H9 (cell line): ENCODE data around the gene TACC2. TPM values are rescaled to one million over a fixed set of nuclear protein-coding genes. Genes with fewer than 3 reads are reported as not detected.

Source experiments
- DNase-seq: peaks from one replicate; pipeline ENCODE4 v3.0.0-alpha.2; 2017
- H2AFZ ChIP-seq: one replicate; pipeline ENCODE4 v1.6.1; 2013; ENCODE audit warnings: mild to moderate bottlenecking, low read length, control low read depth, moderate library complexity
- H2AK5ac ChIP-seq: 2 replicates; pipeline ENCODE4 v1.6.1; 2013; ENCODE audit warnings: low read length, control low read depth, mixed read lengths; ENCODE audit not compliant: insufficient read length
- H2BK120ac ChIP-seq: one replicate; pipeline ENCODE4 v1.6.1; 2013; ENCODE audit warnings: low read depth, mild to moderate bottlenecking, low read length, control low read depth, inconsistent platforms; ENCODE audit not compliant: poor library complexity, severe bottlenecking
- H2BK12ac ChIP-seq: 2 replicates; pipeline ENCODE4 v1.6.1; 2013; ENCODE audit warnings: low read length, control low read depth, mixed read lengths, low read depth; ENCODE audit not compliant: insufficient read length
- H2BK15ac ChIP-seq: 2 replicates; pipeline ENCODE4 v1.6.1; 2013; ENCODE audit warnings: low read depth, low read length, control low read depth
- H2BK20ac ChIP-seq: one replicate; pipeline ENCODE4 v1.6.1; 2013; ENCODE audit warnings: low read depth, mild to moderate bottlenecking, low read length, control low read depth, inconsistent platforms; ENCODE audit not compliant: poor library complexity, severe bottlenecking
- H2BK5ac ChIP-seq: 2 replicates; pipeline ENCODE4 v1.6.1; 2013; ENCODE audit warnings: low read length, control low read depth, mixed read lengths; ENCODE audit not compliant: insufficient read length
- H3K14ac ChIP-seq: 2 replicates; pipeline ENCODE4 v1.6.1; 2013; ENCODE audit warnings: low read length, control low read depth; ENCODE audit not compliant: insufficient read depth
- H3K18ac ChIP-seq: 2 replicates; pipeline ENCODE4 v1.6.1; 2013; ENCODE audit warnings: low read depth, mild to moderate bottlenecking, mixed read lengths, low read length, control low read depth; ENCODE audit not compliant: insufficient read length
- H3K23ac ChIP-seq: 2 replicates; pipeline ENCODE4 v1.6.1; 2013; ENCODE audit warnings: low read length, control low read depth, mixed read lengths, low read depth; ENCODE audit not compliant: insufficient read length
- H3K23me2 ChIP-seq: 2 replicates; pipeline ENCODE4 v1.6.1; 2013; ENCODE audit warnings: low read depth, mild to moderate bottlenecking, mixed read lengths, low read length, control low read depth; ENCODE audit not compliant: insufficient read length, poor library complexity, severe bottlenecking
- H3K27ac ChIP-seq: 2 replicates; pipeline ENCODE4 v1.5.1; 2013; ENCODE audit warnings: low read length, control low read depth, mixed read lengths, low read depth; ENCODE audit not compliant: insufficient read length
- H3K27me3 ChIP-seq: 2 replicates; pipeline ENCODE4 v1.6.1; 2013; ENCODE audit warnings: low read length, control low read depth, inconsistent platforms; ENCODE audit not compliant: insufficient read depth
- H3K4ac ChIP-seq: 2 replicates; pipeline ENCODE4 v1.6.1; 2013; ENCODE audit warnings: low read depth, mild to moderate bottlenecking, control low read depth, inconsistent platforms, low read length, moderate library complexity
- H3K4me1 ChIP-seq: 2 replicates; pipeline ENCODE4 v1.6.1; 2013; ENCODE audit warnings: low read length, control low read depth, inconsistent platforms; ENCODE audit not compliant: insufficient read depth
- H3K4me2 ChIP-seq: 2 replicates; pipeline ENCODE4 v1.6.1; 2013; ENCODE audit warnings: low read length, control low read depth, mixed read lengths; ENCODE audit not compliant: insufficient read length, insufficient read depth
- H3K56ac ChIP-seq: 2 replicates; pipeline ENCODE4 v1.6.1; 2013; ENCODE audit warnings: low read depth, mild to moderate bottlenecking, mixed read lengths, low read length, control low read depth; ENCODE audit not compliant: insufficient read length
- H3K79me1 ChIP-seq: 2 replicates; pipeline ENCODE4 v1.6.1; 2013; ENCODE audit warnings: low read depth, mild to moderate bottlenecking, moderate library complexity, low read length, control low read depth, inconsistent platforms; ENCODE audit not compliant: insufficient read depth, poor library complexity, severe bottlenecking
- H3K79me2 ChIP-seq: 2 replicates; pipeline ENCODE4 v1.6.1; 2013; ENCODE audit warnings: low read length, control low read depth, inconsistent platforms; ENCODE audit not compliant: insufficient read depth
- H3K9ac ChIP-seq: 2 replicates; pipeline ENCODE4 v1.6.1; 2013; ENCODE audit warnings: low read length, control low read depth, mixed read lengths; ENCODE audit not compliant: insufficient read length; ENCODE audit errors: extremely low read depth
- H3K9me3 ChIP-seq: one replicate; pipeline ENCODE4 v1.6.1; 2013; ENCODE audit warnings: low read depth, low read length, inconsistent platforms; ENCODE audit not compliant: control insufficient read depth
- H3T11ph ChIP-seq: one replicate; pipeline ENCODE4 v1.6.1; 2013; ENCODE audit warnings: mild to moderate bottlenecking, low read length, control low read depth, inconsistent platforms
- H4K20me1 ChIP-seq: one replicate; pipeline ENCODE4 v1.6.1; 2013; ENCODE audit not compliant: control insufficient read depth, insufficient read length, insufficient read depth
- H4K5ac ChIP-seq: 2 replicates; pipeline ENCODE4 v1.6.1; 2013; ENCODE audit warnings: low read depth, mild to moderate bottlenecking, mixed read lengths, low read length, control low read depth; ENCODE audit not compliant: insufficient read length
- H4K8ac ChIP-seq: replicated peaks from 2 replicates; pipeline ENCODE4 v1.6.1; 2013; ENCODE audit warnings: low read length, control low read depth, mixed read lengths, low read depth; ENCODE audit not compliant: insufficient read length
- H4K91ac ChIP-seq: 2 replicates; pipeline ENCODE4 v1.6.1; 2013; ENCODE audit warnings: low read depth, mild to moderate bottlenecking, moderate library complexity, mixed read lengths, low read length, control low read depth; ENCODE audit not compliant: insufficient read length
- H3K27ac Mint-ChIP-seq, 3 experiments: 2 replicates in 2 of 3; 3 replicates in 1 of 3; pipeline ENCODE4 v1.8.0; 2020 to 2021; ENCODE audit warnings: mixed read lengths in 3 of 3, mild to moderate bottlenecking in 1 of 3, moderate library complexity in 1 of 3
- H3K27me3 Mint-ChIP-seq: 2 replicates; pipeline ENCODE4 v1.8.0; 2021; ENCODE audit warnings: low read depth, mild to moderate bottlenecking, moderate library complexity, mixed read lengths
- H3K36me3 Mint-ChIP-seq, 3 experiments: 2 replicates in 2 of 3; 3 replicates in 1 of 3; pipeline ENCODE4 v1.8.0; 2020 to 2021; ENCODE audit warnings: low read depth in 3 of 3, mixed read lengths in 3 of 3; ENCODE audit not compliant: insufficient read depth in 1 of 3
- H3K4me1 Mint-ChIP-seq, 2 experiments: 2 replicates each; pipeline ENCODE4 v1.8.0; 2020; ENCODE audit warnings: mixed read lengths in 2 of 2
- H3K4me3 Mint-ChIP-seq, 2 experiments: 2 replicates in 1 of 2; 3 replicates in 1 of 2; pipeline ENCODE4 v1.8.0; 2020 to 2021; ENCODE audit warnings: mild to moderate bottlenecking in 2 of 2, mixed read lengths in 2 of 2, moderate library complexity in 1 of 2
- H3K9me3 Mint-ChIP-seq, 2 experiments: 2 replicates in 1 of 2; 3 replicates in 1 of 2; pipeline ENCODE4 v1.8.0; 2020; ENCODE audit warnings: mild to moderate bottlenecking in 2 of 2, mixed read lengths in 2 of 2, moderate library complexity in 1 of 2
- CTCF ChIP-seq: fragments of 200-600 bp; sonication (generic); conservative IDR thresholded peaks from 3 replicates; pipeline ENCODE4 v1.8.0; 2021; ENCODE audit warnings: antibody characterized with exemption, mild to moderate bottlenecking
- WGBS: extraction: QIAGEN DNeasy Blood & Tissue Kit; methylation state at CpG from one replicate; pipeline ENCODE4 v1.1.7; 2013; ENCODE audit warnings: missing lambda C conversion rate, low lambda C conversion rate, mixed read lengths; ENCODE audit not compliant: insufficient read length; ENCODE audit errors: extremely low coverage; 5-methylcytosine and 5-hydroxymethylcytosine counted together
- total RNA-seq: library from RNA; stranded (reverse); gene quantifications from 2 replicates; pipeline ENCODE4 v1.2.1, GENCODE V29; 2021

Gene TACC2
- total RNA-seq, 1 experiment from 2014 or later, result 58.1 TPM

- no peaks in the 10 kb centered on the region for H4K20me1 ChIP-seq
- H3K4me1 ChIP-seq, result no peaks in the 10 kb centered on the region
- H2BK5ac ChIP-seq, result no peak overlapping the region
- Mint-ChIP-seq H3K4me3 (no peak overlapping the region), H3K9me3 (peaks cover 2 to 11% of the 10 kb centered on the region in 2 experiments; a peak in 3 of 5 replicates), H3K27me3 (no peaks in the 10 kb centered on the region), H3K36me3 (peaks cover 0 to 7% (median 0%) of the 10 kb centered on the region in 3 experiments; a peak in 2 of 7 replicates), H3K4me1 (no peaks in the 10 kb centered on the region; a peak in 1 of 4 replicates), H3K27ac (no peak overlapping the region)
- H2BK15ac ChIP-seq, result no peak overlapping the region
- H3K27ac ChIP-seq, result no peak overlapping the region
- H2AFZ ChIP-seq, result no peak overlapping the region
- no peaks in the 10 kb centered on the region for H3K79me2 ChIP-seq
- no peak overlapping the region for H2BK20ac ChIP-seq
- no peak overlapping the region for H3K4me2 ChIP-seq
- TF ChIP-seq CTCF, result no peak
- no peak overlapping the region for H2AK5ac ChIP-seq
- no peak overlapping the region for H3K9ac ChIP-seq
- DNase-seq, result no peak
- H4K8ac ChIP-seq, result no peak overlapping the region
- H4K91ac ChIP-seq, result no peak overlapping the region
- no peaks in the 10 kb centered on the region for H3K9me3 ChIP-seq
- WGBS, result no CpG with 5 or more reads among the region's 2 CpGs
- H2BK120ac ChIP-seq, result no peak overlapping the region
- no peaks in the 10 kb centered on the region for H3K23me2 ChIP-seq
- no peaks in the 10 kb centered on the region for H3K27me3 ChIP-seq
- H3K4ac ChIP-seq, result no peak overlapping the region
- H4K5ac ChIP-seq, result no peak overlapping the region
- no peaks in the 10 kb centered on the region for H3K79me1 ChIP-seq
- H3K14ac ChIP-seq, result no peak overlapping the region
- no peak overlapping the region for H2BK12ac ChIP-seq
- H3T11ph ChIP-seq, result no peak overlapping the region
- H3K23ac ChIP-seq, result no peak overlapping the region
- no peak overlapping the region for H3K56ac ChIP-seq
- no peak overlapping the region for H3K18ac ChIP-seq
These were observed 46.1 kb upstream of the TACC2 start for GRCh38 chr10:121942749-121943416.
